ENCODE measurements around the gene RECQL.
"Not testable (repeated sequence)": the region's sequence is repeated elsewhere in the genome, so short reads cannot be mapped to it uniquely, and the experiment has no call there.

Gene RECQL

GRCh38 chr12:21428241-21428640 lies 73.2 kb downstream of the RECQL start:
- H3K27me3 Mint-ChIP-seq = peaks cover 9% of the 10 kb centered on the region
- H3K36me3 Mint-ChIP-seq = no peaks in the 10 kb centered on the region
- CTCF ChIA-PET = no interaction called here
- no peaks in the 10 kb centered on the region for H3K9me3 Mint-ChIP-seq
- no peak overlapping the region for H3K27ac Mint-ChIP-seq
- H3K4me3 Mint-ChIP-seq = no peak overlapping the region
- H3K4me1 Mint-ChIP-seq = no peaks in the 10 kb centered on the region
- no peak for DNase-seq

- DNase-seq, H3K36me3 Mint-ChIP-seq, H3K4me3 Mint-ChIP-seq, CTCF ChIA-PET, H3K27ac Mint-ChIP-seq, H3K9me3 Mint-ChIP-seq, H3K4me1 Mint-ChIP-seq: not testable (repeated sequence)
- peaks cover 10% of the 10 kb centered on the region for H3K27me3 Mint-ChIP-seq
Observed at GRCh38 chr12:21419009-21419699, 82.3 kb downstream of the RECQL start.
